NCI-H82 treated with DMSO at 0.1 percent for 48 hours (cell line): ENCODE measurements around the gene ADAMTS2.

Experiments used
- DNase-seq: peaks from one replicate; lab custom pipeline; 2025; ENCODE audit not compliant: unreplicated experiment; lab: John Stamatoyannopoulos, UW

Gene ADAMTS2

DNA sequence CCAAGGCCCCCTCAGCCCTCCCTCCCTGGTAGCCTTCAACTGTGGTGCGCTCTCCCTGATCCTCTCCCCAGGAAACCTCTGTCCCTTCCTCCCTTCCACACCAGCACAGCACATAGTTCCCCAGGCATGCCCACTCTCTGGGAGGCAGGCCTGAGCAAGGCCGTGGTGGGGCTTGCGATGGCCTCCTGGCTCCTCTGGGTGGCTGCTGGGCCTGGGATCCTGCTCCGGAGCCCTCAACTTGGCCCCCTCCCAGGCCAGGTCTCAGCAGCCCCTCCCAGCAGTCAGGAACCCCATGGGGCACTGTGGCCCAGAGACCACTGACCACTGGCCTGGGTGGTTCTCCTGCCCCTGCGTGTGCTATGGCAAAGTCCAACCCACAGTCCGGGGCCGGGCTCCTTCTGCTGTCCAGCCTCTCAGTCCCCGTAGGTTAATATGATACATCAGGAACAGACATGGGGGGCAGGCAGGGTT is 159.3 kb downstream of the ADAMTS2 start:
- DNase-seq = no peak

DNA sequence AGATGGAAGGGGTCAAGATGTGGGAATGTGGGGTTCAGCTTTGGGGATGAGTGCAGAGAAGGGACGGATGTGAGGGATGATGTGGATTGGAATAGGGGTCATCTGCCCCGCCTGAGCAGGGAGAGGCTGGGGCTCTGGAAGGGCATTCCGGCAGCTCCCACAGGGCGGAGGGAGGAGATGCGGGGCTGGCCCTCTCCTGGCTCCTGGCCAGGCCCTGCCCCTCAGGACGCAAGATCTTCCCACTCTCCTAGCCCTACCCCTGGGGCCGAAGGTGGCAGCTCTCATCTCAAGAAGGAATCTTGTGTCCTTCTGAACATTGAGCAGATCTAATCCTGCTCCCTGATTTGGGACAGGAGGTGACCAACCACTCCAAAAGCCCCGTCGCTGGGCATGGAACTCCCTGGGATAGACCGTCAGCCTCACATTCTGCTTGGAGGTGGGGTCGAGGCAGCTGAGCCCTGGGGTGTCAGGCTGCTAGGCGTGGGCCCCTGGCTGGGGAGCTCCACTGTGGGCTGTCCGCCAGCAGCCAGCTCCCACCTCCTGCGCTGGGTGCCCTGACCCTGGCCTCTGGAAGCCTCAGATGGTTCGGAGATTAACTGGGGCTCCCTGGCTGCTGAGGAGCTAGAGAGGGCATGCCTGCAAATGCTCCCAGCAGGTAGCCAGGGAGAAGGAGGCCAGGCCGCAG is 159.9 kb downstream of the ADAMTS2 start:
- DNase-seq = no peak

DNA sequence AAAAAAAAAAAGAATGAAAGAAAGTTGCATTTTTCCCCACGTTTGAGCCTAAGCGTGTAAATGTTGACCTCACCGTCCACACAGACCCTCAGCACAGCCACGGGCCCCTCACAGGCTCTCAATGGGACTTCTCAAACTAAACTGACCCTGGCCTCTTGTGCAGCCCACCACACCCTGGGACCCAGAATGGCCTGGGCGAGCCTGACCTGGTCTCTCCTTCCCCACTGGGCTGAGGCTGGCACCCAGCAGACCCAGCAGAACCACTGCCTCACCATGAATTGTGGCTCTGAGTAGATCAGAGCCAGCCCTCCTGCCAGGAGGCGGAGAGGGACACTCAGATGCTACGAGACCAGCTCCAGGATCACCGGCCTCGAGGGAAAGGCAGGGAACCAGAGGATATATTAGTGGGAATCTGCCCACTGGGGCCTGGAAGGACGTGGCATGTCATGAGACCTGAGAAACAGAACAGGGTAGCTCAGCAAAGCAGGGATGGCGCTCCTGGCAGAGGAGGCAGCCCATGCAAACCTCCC is 160.7 kb downstream of the ADAMTS2 start:
- DNase-seq = no peak

DNA sequence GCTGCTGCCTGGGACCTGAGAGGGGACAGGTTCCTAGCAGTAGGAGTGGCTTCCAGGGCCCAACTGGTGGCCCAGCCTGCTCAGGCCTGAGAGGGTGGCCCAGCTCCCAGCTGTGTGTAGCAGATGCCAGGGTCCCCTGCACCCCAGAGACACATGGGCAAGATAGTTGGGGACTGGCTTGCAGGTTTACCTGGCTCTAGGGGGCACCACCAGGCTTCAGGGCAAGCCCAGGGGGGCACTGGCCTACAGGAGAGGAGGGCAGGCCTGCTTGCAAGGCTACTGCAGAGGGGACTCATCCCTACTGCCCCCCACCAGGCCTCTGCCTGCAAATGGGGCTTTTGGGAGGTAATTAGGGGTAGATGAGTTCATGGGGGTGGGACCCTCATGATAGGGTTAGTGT is 161.8 kb downstream of the ADAMTS2 start:
- DNase-seq = no peak

DNA sequence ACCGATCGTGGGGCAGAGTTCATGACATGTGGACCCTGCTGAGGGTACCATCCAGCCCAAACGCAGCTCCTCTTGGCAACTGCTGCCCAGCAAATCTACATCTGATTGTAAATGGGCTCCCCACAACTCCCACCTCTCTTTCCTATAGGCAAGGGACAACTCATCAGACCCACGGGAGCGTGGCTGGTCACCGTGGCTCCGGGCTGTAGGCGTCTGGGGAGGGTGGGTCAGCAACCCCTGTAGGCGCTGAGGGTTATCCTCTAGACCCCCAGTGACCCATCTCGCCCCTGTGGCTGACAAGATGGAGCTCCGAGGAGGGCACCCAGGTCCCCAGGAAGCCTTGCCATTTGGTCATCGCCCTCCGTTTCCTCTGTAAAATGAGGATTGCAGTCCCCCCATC is 162.7 kb downstream of the ADAMTS2 start:
- no peak for DNase-seq

DNA sequence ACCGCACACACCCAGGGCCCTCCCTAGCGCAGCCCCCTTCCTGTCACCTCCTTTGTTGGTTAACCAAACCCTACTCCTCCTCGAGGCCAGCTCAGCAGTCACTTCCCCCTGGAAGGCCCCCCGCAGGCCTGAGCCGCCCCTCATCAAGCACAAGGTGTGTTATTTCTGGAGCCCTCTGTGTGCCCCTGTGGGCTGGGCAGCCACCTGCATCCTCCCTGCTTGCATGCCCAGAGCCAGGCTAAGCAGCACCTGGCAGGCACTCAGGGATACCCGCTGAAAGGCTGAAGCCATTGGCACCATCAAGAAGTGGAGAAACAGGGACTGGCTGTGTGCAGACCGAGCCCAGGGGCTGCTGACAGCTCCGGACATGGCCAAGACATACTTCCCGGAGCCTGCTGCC is 163.3 kb downstream of the ADAMTS2 start:
- DNase-seq = no peak

DNA sequence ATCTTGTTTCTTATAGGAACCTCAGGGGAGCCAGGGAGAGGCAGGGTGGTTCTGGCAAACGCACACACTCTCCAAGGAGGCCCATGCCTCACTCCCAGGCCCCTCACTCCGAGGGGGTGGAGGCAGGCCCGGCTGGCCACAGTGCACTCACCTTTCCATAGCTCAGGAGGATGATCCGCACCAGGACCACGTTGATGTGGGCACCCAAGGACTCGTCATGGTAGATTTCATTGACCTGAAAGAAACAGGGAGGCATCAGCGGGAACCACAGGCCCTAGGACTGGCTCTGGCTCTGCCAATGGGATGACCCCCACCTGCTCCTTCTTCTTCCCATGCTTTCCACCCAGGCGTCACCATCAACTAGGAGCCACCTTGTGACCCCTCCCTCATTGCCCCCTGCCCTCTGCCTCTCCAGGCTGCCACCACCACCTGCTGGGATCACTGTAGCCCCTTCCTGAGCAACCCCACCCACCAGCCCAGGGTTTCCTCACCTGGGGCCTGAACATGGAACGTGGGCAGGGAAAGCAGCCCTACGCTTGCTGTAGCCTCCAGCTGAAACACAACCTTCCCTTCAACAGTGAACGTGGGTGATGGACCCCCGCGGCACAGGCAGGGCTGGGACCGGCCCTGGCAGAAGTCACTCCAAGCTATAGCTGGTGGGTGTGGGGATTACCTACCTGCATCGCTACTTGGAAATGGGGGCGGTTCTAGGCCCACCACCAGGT is 164.2 kb downstream of the ADAMTS2 start:
- no peak for DNase-seq

DNA sequence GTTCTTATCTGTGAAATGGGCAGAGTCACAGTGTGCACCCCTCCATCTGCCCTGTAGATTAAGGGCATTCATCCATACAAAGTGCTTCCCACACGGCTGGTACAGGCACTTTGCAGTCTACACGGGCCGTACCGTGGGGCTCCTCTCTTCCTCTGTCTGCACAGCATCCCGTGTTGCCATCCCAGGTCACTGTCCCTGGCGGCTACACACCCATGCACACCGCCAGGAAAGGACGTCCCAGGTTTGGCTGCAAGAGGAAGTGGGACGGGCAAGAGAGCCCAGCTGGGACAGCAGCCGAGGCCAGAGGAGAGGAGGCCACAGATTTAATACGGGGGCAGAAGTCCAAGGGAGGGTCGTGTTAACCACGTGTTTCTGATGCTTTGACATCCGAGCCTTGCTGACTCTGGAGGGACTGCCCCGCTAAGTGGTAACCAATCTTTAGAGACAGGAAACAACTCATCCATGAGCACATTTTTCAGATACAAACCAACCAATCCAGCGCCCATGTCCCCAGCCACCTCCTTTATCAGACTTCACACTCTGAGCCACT is 165.1 kb downstream of the ADAMTS2 start:
- no peak for DNase-seq

DNA sequence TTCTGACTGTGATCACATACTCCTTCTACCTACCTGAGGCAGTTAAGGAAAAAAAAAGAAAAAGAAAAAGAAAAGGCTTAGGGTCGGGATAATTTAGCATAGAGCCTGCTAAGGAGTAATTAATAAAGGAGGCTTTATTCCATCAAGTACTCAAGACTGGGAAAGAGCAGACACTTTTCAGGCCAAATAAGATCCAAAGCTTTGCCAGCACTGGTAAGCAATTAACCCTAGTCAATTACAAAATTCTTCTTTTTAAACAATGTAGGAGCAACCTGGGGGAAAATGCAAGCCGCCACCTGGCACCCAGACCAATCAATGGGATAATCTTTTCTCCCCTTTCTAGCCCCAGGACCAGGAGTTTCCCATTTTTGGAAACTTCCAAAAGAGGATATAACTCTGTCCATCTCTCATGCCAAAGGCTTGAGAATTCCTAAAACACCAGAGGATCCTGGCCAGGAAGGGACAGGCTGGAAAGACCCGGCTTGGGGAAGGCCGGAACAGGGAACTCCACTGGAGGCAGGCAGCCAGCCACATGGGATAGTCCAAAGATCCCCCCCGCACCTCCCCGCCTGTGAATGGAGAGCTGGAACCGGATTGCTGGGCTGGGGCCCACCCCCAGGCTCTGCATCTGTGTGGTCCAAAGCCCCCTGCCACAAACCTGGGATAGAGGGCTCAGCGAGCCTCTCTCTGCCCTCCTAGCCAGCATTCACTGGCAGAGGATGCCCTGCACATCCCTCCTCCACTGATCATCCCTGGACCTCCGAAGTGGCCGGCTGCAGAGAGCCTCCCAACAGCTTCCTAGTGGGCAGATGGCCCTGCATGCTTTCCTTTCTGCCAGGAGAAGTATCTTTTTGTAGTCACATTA is 167.3 kb downstream of the ADAMTS2 start:
- DNase-seq = no peak

DNA sequence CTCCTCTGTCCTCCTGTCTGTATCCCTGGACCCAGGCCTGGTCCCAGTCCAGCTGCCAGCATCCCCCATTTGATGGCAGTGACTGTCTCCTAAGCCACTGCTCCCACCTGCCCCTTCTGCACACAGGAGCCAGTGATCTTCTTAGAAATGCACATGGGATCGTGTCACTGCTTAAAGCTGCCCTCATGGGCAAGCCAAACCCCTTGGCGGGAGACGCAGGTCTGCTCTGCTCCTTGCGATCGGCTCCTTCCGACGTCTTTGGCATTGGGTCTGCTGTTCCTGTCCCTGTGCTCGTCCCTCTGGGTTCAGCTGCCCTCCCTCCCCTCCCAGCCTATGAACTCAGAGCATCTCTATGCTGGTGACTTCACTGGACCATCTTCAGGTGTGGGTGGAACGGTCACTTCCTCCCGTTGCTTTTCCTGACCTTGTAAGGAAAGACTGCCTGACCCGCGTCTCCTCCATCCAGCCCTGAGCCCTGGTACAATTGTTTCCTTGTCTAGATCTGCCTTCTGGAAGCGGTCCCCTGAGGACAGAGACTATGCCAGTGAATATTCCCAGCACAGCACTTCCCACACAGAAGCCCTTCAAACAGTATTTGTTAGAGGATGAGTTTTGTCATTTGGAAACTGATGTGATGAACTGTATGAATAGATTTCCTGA is 168.6 kb downstream of the ADAMTS2 start:
- no peak for DNase-seq

DNA sequence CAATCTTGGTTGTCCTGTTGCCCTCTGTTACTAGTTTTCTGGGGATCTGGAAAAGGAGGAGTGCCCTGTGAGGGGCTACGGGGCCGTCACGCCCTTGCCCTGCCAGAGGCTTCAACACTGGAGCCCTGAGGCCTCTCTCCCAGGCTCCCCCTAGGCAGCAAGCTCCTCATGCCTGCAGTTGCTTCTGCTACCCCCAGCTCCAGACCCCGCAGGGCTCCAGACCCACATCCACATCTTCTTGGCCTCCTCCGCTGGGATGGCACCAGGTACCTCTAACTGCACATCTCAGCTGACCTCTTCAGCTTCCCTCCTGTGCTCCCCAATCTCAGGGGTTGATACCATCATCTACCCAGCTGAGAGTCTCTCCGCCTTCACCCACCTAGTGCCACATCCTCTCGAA is 169.1 kb downstream of the ADAMTS2 start:
- no peak for DNase-seq

DNA sequence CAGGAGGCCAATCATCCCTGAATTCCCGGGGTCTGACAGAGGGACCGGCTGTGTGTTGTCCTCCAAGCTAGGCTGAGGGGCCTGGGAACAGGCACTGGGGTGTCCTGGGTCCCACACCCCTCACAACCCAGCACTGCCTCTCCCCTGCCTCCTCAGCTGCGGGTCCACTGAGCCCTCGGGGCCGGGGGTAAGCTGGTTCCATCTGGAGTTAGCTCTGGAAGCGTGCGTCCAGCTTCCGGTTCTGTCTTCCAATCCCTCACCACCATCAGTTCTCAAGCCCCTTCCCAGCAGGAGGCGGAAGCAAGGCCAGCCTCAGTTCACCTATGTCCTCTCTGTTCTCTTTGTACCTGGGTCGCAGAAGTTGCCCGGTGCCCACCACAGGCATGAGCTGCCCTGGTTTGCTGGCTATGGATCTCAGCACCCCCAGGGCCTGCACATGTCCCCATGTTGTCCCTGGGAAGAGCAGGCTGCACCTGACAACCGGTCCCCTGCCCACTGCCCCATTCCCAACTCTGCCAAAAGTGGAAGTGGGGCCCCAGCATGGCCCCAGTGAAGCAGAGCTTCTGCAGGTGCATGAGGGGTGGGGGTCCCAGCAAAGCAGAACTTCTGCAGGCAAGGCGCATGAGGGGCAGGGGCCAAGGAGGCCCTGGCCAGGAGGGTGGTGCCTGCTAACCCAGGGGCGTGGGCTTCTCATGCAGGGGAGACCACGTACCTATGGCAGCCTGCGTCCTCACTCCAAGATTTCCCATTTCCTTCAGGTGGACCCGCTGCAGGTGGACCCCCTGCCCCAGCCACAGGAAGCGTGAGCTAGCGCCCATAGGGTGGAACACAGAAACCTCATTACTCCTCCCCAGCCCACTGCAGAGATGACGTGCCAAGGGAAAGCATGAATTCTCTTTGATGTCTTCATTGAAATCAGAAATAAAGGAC is 173.2 kb downstream of the ADAMTS2 start:
- DNase-seq = no peak

DNA sequence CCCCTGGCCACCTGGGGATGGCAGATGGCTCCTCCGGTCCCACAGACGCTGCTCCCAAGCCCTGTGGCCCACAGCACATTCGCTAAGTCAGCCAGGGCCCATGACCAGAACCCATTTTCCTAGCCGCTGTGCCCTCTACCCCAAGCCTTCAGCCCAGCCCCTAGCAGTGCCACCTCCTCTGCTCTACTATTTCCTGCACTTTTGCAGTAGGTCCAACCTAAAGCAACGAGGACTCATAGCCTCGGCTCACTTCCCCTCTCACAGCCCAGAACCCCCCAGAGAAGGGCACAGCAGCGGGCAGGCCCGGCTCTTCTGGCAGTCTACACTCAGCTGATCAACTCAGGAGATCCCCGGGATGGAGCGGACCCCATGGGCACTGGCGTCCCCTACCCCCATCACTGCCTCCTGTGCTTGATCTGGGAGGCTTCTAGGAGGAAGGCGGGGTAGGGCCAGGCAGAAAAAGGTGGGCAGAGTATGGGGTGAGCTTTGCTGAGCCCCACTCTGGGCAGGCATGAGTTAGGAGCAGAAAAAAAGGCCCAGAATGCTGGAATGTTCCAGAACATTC is 173.9 kb downstream of the ADAMTS2 start:
- DNase-seq = no peak

DNA sequence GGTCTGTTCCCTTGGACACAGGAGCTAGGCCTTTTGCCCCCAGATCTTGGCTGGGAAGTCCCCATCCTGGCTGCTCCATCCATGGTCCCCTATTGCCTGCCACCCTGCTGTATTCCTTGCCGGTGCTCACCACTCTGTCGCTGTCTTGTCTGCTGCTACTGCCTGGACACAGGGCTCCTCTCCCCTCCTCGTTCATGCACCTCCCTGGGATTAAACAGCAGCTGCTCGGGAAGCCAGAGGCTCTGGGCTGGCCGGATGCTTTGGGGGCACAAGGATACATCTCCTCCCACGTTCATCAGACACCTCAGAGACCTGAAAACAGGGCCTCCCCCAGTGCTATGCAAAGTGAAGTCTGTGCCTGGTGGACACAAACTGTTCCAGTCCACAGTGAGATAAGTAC is 174.7 kb downstream of the ADAMTS2 start:
- no peak for DNase-seq

DNA sequence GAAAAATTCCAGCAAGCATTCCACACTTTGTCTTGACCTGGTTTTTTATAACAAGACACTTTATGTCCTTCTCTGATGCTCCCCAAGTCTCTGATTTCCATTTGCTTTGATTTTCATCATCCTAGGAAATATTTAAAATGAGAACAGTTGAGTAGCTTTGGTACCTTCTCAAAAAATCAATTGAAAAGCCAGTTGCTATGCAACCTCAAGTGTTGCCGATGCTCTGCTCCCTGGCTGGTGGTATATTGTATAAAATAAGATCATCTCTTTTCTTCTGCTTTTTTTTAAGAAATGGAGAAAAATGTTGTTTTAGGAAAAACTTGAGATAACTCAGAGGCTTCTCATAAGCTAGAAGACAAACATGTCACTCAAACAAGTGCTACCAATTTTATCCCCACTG is 175.4 kb downstream of the ADAMTS2 start:
- no peak for DNase-seq

DNA sequence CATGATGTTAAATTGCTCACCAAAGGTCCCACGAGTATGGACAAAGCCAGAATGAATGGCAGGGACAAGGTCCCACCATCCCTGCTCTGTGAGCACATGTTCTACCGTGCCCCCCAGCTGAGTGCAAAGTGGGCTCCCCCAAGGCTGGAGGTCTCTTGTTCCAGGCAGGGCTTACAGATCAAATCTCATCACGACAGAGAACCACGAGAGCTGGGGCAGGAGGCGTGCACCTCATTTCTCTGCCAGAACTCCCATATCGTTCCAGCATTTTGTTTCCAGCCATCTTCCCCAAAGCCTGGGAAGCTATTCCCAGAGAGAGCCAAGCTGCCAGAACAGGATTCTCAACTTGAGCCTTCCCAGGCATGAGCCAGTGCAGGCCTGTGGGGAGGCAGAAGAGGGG is 176.6 kb downstream of the ADAMTS2 start:
- no peak for DNase-seq

DNA sequence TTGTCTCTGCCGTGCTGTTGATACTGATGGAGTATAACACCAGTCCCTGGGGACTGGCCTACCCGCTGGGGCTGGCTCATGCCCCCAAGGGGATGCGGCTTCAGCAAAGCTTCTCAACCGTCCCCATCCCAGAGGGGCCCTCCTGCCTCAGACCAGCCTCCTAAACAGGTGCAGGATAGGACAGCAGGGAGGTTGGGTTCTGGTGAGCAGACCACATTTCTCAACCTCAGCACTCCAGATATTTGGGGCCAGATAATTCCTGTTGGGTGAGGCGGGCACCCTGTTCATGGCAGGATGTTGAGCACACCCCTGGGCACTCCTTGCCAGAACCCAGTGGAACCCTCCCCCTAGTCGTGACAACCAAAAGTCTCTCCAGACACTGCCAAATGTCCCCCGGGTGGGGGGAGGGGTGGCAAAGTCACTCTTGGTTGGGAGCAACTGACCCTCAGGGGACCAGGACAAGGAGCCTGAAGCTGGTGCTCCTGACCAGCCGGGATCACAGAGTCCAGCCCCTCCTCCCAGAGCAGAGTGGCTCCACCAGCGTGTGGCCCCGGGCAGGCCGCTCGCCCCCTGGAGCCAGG is 177.3 kb downstream of the ADAMTS2 start:
- DNase-seq = no peak

DNA sequence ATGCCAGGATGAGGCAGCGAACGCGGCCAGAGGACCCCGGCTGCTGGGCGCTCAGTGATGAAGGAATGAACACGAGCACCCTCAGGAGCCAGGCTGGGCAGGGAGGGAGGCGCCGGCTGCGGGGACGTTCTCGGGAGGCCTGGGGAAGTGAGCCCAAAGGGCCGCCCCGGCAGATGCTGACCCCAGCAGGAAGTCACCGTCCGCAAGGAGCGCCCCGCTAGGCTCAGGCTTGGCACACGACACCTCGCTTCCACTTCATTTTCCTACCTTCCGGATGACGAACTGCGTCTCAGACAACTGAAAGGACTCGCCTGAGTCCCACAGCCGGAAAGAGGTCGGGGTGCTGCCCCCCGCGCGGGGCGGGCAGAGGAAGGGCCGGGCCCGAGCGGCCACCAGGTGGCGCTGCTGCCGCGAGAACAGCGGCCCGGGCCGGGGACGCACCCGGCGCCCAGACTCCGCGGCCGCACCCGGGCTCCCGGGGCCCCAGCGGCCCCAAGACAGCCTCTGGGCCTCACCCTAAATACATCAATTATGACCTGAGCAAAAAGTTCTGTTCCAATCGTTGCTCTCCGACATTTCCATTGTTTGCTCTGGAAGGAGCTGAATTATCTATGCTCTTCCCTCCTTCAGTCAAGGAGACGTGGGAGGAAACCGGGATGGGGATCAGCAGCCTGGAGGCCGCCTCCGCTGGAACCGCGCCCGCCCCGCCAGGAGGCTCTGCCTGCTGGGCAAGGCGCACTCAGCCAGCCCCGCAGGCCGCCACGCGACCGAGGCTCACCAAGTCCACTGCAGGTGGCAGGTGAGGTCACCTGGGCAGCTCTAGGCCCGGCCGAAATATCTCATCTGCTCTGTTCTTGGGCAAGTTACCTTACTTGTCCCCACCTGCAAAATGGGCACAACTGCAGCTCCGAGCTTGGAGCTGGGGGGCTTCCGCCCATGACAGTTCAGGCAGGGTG is 178.1 kb downstream of the ADAMTS2 start:
- DNase-seq = no peak
